HG03039 (cell line): ENCODE data around the gene SV2A.
"Not testable (repeated sequence)": the region's sequence is repeated elsewhere in the genome, so short reads cannot be mapped to it uniquely, and the experiment has no call there.

Source experiments
- ATAC-seq: cut with Tn5 transposase; IDR thresholded peaks from one replicate; pipeline ENCODE4 v1.9.1; 2021; ENCODE audit warnings: mild to moderate bottlenecking, moderate library complexity; ENCODE audit not compliant: unreplicated experiment

The SV2A gene

DNA sequence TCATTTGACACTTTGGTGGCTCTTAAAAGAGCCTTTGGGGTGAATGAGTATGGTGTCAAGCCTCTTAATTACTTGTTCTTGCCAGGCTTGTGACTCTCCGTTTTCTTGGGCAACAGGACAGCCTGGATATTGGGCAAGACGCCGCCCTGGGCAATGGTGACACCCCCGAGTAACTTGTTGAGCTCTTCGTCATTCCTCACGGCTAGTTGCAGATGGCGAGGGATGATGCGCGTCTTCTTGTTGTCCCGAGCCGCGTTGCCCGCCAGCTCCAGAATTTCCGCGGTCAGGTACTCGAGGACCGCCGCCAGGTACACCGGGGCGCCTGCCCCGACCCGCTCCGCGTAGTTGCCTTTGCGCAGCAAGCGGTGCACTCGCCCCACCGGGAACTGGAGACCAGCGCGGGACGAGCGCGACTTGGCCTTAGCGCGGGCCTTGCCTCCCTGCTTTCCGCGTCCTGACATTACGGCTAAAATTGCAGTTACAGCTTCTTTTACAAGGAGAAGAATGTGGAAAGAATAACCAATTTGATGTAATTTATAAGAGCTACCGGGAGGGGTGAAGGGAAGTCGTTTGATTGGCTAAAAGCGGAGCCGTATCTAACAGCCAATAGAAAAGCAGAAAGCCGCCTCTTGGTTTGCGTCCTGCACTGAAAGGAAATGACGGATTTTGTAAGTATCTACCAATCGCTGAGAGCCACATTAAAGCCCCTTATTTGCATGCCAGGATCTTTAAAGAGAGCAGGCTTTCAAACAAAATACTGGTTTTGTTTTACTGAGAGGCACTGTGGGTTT lies 30.0 kb downstream of the SV2A start:
- peak; percentile 39 for ATAC-seq

DNA sequence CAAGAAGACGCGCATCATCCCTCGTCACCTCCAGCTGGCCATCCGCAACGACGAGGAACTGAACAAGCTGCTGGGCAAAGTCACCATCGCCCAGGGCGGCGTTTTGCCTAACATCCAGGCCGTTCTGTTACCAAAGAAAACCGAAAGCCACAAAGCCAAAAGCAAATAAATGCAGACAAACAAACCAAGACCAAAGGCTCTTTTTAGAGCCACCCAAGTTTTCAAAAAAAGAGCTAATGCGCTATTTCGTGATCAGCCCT lies 30.5 kb downstream of the SV2A start:
- ATAC-seq, result not testable (repeated sequence)

DNA sequence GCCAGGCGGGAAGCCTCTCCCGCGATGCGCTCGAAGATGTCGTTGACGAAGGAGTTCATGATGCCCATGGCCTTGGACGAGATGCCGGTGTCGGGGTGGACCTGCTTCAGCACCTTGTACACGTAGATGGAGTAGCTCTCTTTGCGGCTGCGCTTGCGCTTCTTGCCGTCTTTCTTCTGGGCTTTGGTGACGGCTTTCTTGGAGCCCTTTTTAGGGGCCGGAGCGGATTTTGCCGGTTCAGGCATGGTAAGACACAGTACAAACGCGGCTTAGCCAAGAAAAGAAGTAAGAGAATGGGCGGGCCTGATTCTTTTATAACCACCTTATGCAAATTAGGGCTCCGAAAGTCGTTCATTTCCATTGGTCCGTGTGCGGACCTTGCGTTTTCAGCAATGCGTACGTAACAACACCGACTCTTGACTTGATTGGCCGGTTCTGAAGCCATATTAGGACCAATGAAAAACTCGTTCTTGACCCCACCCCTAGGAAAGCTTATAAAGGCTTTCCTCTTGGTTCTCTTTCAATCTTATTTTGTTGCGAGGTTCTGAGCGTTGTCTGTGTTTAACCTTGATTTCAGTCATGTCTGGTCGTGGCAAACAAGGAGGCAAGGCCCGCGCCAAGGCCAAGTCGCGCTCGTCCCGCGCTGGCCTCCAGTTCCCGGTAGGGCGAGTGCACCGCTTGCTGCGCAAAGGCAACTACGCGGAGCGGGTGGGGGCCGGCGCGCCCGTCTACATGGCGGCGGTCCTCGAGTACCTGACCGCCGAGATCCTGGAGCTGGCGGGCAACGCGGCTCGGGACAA lies 31.0 kb downstream of the SV2A start:
- ATAC-seq, result peak; percentile 51

DNA sequence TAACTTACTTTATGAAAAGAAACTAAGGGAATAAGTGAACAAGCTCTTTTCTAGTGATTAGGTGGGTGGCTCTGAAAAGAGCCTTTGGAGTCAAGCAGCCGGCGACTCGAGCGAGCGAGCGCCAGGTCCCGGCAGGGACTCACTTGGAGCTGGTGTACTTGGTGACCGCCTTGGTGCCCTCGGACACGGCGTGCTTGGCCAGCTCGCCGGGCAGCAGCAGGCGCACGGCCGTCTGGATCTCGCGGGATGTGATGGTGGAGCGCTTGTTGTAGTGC lies 31.6 kb downstream of the SV2A start:
- ATAC-seq, result not testable (repeated sequence)

DNA sequence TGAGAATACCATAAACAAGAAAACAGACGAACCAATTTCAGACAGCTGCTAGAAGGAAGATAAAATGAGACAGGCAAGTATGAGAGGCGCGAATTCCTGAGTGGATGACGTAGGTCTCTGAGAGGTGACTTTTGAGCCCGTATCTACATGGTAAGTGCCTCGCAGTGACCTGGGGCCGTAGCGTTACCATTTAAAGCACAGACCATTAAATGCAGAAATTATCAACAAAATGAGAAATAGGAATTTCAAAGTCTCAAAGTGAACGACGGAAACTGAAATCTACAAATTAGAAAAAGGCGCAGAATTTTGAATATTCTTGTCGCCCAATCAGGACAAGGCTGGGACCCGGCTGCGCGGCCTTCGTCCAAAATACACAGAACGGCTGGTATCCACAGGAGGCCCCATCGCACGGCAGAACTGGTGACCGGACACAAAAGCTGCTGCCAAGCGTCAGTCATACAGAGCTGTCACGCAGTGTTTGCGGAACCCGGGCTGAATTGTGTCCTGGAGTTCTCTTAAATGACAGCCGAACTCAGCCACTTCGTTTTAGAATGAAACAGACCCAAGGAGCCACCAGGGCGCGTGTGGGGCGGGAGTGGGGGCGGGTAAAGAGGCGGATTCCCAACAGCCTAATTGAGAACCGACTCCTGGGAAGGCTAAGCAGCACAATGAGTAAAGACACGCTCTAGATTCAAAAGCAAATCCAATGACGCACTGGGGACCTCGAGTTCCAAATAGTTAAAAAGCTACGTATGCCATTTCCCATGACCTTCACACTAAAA lies 32.1 kb downstream of the SV2A start:
- ATAC-seq, result no peak

DNA sequence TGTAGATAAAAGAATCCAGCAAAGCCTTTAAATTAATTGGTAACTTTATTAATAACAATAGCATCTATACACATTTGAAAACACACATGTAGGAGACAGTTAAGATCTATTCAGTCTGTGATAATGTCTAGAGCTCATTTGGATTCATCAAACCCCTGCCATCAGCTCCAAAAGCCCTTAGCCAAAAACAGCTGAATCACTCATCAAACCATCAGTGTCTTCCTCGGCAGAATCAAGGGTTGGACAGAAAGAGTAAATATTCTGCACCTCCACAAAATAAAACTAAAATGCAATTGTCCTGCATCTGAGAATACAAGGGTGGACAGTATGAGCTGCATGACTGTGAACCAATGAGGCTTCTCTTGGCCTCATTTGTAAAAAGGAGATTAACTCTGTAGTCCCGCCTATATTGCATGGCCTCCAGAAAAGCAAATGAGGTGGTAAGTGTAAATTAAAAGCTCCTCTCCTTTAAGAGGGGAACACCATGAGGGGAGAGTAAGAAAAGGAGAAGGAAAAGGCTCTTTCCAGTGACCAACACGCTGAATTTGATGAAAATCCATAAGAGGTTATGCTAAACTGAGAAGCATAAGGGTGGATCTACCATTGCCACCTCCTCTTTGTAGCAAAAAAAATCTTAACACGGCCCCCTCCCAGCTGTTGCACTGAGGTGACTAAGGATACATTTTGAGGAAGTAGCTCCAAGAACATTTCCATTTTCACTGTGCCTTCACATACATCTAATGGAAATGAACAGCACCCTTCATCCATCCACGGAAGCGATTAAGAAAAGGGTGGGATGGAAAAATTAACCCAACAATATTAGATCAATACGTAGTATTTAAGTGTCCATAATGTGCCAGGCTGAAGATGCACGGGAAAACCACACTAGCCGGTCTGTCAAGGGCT lies 33.0 kb downstream of the SV2A start:
- no peak for ATAC-seq

DNA sequence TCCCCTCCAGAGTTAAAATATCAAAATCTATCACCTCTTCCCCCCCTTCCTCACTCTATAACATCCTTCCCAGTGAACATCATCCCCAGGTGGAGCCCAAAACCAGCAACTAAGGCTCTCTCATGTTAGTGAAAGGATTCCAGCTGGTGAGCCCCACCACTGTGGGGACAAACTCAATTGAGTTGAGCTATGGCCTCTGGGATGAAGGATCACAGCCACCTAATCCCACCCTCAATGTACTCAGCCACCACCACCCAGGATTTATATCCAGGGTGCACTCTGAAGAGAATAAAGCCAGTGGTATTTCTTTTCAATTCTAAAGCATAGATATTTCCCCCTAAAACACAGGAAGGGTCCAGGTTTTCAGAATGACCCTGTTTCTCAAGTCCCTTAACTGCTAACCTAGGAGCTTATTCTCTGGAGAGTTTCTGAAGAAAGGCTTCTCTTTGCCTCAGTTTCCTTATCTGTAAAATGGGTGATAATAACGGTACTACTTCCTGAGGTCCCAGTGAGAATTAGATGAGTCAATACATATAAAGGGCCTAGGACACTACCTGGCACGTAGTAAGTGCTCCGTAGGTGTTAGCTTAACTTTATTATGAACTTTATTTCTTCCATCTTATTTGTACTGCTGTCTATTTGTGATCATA lies 33.9 kb downstream of the SV2A start:
- no peak for ATAC-seq

DNA sequence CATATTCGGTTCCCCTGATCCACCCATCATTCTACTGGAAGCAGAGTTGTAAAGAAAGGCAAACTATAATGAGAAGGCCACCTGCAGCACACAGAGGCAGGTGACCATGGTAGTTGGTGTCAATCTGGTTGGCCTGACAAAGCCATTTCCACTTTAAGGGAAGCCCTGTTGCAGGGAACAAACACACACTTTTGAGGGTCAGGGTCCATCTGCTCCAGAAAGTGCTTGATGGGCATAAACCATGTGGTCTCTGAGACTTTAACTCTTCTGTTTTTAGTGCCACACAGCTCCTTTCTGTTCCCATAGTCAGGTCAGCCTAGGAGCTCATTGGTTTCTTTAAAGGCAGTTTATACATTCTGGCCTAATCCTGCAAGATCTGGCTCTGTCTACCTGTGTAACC lies 35.8 kb downstream of the SV2A start:
- no peak for ATAC-seq

DNA sequence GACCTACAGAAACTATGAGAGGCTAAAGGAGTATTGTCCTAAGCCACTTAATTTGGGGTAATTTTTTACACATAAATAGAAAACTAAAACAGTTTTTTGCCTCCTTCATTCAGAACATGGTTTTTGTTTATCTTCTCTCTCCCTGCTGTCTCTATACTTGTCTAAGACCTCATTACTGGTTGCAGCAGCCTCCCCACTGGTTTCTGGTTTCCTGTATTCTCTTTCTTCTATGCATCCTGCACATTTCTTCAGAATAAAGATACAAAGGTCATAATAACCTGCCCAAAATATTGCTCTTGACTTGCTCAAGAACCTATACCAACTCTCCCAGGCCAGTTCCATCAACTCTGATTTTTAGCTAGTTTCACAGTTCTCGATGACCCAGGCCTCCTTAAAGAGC lies 38.1 kb downstream of the SV2A start:
- ATAC-seq, result no peak

DNA sequence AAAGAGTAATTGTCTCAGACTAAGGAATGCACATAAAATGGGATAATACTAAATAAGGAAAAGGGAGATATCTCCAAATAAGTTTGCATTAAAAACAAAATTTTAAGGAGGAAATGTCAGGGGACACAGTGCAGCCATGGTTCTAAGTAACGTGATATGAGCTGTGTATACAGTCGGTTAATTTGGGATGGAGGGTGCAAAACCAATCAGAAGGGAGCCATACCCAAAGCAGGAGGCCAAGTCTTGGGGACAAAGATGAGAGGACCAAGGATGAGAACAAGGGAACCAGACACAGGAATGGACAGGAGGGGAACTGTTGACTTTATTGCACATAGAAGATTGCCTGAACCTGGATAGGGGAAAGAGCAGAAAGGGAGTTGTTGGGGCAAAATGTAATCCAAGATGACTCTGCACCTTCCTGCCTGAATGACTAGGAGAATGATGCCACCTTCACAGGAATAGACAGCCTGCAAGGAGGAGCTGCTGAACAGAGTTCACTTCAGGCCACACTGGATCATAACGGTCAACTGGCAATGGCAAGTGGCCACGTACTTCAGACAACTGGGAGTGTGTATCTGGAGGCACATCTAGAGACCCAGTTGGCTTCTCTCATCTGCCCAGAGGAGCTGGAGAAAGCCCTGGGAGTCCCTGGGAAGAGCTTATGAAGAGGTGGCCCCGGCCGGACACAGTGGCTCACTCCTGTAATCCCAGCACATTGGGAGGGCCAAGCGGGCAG lies 40.3 kb downstream of the SV2A start:
- ATAC-seq, result no peak

DNA sequence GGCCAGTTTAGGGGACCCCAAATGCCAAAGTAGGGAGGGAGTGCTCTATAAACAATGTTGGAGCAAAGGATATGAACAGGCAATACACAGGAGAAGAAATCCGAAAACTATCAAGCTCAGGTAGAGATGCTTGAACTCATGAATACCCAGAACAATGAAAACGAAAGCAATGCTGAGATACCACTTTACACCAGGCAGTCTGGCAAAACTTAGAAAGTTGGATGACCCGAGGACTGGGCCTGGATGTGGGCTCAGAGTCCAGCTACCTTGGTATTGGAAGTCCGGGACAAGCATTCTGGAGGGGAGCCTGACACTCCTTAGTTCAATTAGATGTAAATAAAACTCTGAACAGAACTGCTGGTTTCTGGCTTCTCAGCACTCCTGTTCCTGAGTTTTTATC lies 44.6 kb downstream of the SV2A start:
- ATAC-seq, result not testable (repeated sequence)

DNA sequence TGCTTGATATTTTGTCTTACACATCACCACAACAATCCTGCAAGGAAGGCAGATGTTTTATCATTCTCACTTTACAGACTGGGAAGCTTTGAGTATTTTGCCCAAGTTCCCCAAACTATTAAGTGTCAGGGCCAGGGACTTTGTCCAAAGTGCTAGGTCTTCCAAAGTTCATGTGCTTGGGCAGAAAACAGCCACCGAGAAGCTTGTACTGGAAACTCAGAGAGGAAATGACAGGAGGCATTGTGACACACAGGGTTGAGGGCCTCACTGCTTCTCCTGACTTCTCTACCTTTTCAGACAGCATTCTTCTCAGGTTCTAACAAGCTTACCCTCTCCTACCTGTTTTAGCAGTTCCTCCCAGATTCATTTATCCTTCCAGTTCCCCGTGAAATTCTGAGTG lies 50.8 kb downstream of the SV2A start:
- not testable (repeated sequence) for ATAC-seq

DNA sequence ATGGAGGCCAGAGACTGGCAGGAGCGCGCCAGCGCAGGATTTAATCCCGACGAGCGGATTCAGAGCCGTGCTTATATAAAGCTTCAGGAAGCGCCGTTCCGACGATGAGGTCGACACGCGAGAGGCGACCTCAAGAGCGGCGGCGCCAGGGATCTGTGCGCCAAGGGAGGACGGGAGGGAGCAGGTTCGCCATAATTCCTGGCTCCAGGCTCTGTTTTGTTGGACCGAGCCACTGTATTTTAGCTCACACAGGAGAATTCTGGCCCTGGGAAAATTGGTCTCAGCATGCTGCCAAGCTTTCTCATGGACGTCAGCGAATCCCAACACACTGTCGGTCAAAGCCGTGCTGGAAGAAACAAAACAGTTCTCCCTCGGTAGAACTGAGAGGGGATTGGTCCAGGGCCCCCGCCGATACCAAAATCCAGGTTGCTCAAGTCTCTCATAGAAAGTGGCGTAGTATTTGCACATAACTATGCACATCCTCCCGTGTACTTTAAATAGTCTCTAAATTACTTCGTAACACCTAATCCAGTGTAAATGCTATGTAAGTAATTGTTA lies 56.1 kb downstream of the SV2A start:
- ATAC-seq, result peak; percentile 10

DNA sequence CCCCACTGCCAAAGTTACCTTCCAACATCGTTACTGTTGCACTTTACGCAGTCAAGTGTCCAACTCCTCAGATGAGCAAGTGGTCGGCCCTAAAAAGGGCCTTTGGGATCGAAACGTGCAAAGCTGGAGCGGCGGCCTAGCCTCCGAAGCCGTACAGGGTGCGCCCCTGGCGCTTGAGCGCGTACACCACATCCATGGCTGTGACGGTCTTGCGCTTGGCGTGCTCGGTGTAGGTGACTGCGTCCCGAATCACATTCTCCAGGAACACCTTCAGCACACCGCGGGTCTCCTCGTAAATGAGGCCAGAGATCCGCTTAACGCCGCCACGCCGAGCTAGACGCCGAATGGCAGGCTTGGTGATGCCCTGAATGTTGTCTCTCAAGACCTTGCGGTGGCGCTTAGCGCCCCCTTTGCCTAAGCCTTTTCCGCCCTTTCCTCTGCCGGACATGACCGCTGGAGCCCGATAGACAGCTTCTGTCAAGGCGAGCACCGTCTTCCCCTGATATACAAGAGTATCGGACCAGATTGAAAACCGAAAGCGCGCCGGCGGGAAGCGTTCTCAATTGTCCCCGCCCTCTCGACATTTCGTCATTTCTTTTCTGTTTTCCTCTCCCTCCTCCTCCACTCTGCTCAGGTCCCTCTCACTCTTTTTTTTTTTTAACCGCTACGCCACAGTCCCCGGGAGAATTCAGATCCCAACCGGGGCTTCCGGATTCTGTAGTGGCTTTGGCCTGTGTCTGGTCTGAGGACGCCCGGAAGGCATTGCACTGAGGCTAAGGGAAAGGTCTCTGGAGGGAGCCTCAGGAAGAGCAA lies 56.8 kb downstream of the SV2A start:
- ATAC-seq, result peak; percentile 71

DNA sequence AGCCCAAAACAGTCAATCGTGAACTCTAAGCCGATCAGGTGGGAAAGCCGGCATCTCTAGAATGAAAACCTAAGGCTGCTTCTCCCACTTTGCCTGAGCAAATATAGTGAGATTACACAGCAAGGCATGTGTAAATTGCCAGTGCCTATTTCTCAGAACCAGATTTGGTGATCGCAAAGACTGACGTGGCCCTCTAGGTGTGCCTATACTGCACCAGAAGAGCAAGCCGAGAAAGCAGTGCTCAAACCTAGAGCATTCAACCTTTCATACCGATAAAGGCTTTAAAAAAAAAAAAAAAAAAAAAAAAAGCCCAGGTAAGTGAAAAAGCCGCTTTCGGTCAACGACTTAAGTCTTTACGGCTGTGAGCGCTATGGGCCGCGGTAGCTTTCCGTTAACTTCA lies 57.4 kb downstream of the SV2A start:
- not testable (repeated sequence) for ATAC-seq
